Upper lobe of right lung (tissue), 1 donor: ENCODE measurements around the gene ZNF618. TPM values are rescaled to one million over a fixed set of nuclear protein-coding genes. Genes with fewer than 3 reads are reported as not detected.

Experiments
- ATAC-seq: fragments of 200-7000 bp; cut with Tn5 transposase; one replicate; pipeline ENCODE4 v1.9.1; 2020; ENCODE audit warnings: mild to moderate bottlenecking, moderate library complexity
- DNase-seq: peaks from one replicate; pipeline ENCODE4 v3.0.0-alpha.2; 2020
- H3K27ac ChIP-seq: fragments of 200-600 bp; one replicate; pipeline ENCODE4 v1.8.0; 2022
- H3K27me3 ChIP-seq: fragments of 200-600 bp; one replicate; pipeline ENCODE4 v1.8.0; 2022; ENCODE audit warnings: mild to moderate bottlenecking
- H3K36me3 ChIP-seq: fragments of 200-600 bp; one replicate; pipeline ENCODE4 v1.8.0; 2022
- H3K4me1 ChIP-seq: fragments of 200-600 bp; one replicate; pipeline ENCODE4 v1.8.0; 2022
- H3K4me3 ChIP-seq: fragments of 200-600 bp; one replicate; pipeline ENCODE4 v1.8.0; 2022; ENCODE audit warnings: mild to moderate bottlenecking
- H3K9me3 ChIP-seq: fragments of 200-600 bp; one replicate; pipeline ENCODE4 v1.8.0; 2022
- intact Hi-C: fragments of 100-400 bp; cut with DNase I; formaldehyde crosslinking; loops from one replicate; pipeline ENCODE4 v1.11.0; 2022
- total RNA-seq: library from RNA; stranded (reverse); fragmentation: NEBNext Ultra II Directional; extraction: Animal tissue kit (Norgen Biotek cat#: 25700); gene quantifications from one replicate; pipeline ENCODE4 v1.2.1, GENCODE V29; 2021
- TF ChIP-seq, protein P1 (sequence below): fragments of 200-600 bp; IDR thresholded peaks from one replicate; pipeline ENCODE4 v1.8.0; 2022; ENCODE audit warnings: antibody characterized with exemption
- donor health status: DM: no; HTN: yes; CAD: no; lungs with severe emphysema.

The ZNF618 gene
- total RNA-seq, 1 donor from 2014 or later: 9.8 TPM

DNA sequence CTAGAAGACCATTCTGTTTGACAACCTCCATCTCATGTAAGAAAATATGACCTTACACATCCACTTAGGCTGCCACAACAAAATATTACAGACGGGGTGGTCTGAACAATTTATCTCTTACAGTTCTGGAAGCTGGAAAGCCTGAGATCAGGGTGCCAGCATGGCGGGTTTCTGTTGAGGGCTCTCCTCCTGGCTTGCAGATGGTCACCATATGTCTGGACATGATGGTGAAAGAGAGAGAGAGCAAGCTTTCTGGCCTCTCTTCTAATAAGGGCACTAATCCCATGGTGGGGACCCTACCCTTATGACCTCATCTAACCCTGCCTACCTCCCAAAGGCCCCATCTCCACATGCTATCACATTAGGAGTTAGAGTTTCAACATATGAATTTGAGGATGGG lies 136.0 kb downstream of the ZNF618 start:
- Histone ChIP-seq H3K27ac (no peak overlapping the region), H3K9me3 (no peaks in the 10 kb centered on the region), H3K36me3 (no peaks in the 10 kb centered on the region), H3K4me1 (no peaks in the 10 kb centered on the region), H3K4me3 (no peak overlapping the region), H3K27me3 (no peaks in the 10 kb centered on the region)
- no peak for DNase-seq
- ATAC-seq: no peak
- TF ChIP-seq, protein P1, sequence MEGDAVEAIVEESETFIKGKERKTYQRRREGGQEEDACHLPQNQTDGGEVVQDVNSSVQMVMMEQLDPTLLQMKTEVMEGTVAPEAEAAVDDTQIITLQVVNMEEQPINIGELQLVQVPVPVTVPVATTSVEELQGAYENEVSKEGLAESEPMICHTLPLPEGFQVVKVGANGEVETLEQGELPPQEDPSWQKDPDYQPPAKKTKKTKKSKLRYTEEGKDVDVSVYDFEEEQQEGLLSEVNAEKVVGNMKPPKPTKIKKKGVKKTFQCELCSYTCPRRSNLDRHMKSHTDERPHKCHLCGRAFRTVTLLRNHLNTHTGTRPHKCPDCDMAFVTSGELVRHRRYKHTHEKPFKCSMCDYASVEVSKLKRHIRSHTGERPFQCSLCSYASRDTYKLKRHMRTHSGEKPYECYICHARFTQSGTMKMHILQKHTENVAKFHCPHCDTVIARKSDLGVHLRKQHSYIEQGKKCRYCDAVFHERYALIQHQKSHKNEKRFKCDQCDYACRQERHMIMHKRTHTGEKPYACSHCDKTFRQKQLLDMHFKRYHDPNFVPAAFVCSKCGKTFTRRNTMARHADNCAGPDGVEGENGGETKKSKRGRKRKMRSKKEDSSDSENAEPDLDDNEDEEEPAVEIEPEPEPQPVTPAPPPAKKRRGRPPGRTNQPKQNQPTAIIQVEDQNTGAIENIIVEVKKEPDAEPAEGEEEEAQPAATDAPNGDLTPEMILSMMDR: no peak
- intact Hi-C loops: no loop called here

DNA sequence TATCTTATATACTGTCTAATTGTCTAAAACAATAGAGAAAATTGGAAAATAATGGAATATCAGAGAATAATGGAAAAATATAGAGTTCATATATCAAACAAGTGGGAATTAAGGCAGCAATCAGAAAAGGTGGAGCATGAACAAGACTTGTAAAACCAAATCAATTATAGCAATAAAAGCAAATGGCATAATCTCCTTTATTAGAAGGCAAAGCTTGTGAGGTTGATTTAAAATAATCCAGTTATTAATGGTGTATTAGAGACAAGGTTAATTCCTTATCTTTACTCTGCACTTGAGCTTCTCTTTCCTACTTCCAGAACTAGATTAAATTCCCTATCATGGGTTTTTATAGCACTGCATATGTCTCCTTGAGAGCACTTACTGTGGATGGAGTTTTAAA lies 137.9 kb downstream of the ZNF618 start:
- Histone ChIP-seq H3K27ac (no peak overlapping the region), H3K27me3 (no peaks in the 10 kb centered on the region), H3K36me3 (peaks cover 9% of the 10 kb centered on the region), H3K9me3 (no peaks in the 10 kb centered on the region), H3K4me1 (no peaks in the 10 kb centered on the region), H3K4me3 (no peak overlapping the region)
- intact Hi-C loops: no loop called here
- TF ChIP-seq, protein P1: no peak
- DNase-seq (no peak), ATAC-seq (no peak)

DNA sequence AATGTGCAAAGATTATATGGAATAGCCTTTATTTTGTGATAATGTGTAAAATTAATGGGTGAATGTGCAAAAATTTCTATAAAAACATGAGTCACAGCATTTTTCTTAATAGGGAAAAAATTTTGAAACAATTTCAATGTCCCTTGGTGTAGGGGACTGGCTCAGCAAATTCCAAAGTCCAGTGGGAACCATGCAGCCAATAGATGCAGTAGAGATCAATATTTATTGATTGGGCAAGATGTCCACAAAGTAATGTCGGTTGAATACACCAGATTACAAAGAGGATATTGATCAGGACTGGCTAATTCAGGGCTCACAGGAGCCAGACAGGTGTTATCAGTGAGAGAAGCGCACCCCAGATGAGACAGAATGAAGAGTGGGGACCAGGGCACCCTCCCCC lies 139.5 kb downstream of the ZNF618 start:
- Histone ChIP-seq H3K9me3 (no peaks in the 10 kb centered on the region), H3K4me3 (no peak overlapping the region), H3K27me3 (no peaks in the 10 kb centered on the region), H3K36me3 (peaks cover 9% of the 10 kb centered on the region), H3K27ac (no peak overlapping the region), H3K4me1 (no peaks in the 10 kb centered on the region)
- TF ChIP-seq, protein P1: no peak
- ATAC-seq (no peak), DNase-seq (no peak)
- intact Hi-C loops: no loop called here

DNA sequence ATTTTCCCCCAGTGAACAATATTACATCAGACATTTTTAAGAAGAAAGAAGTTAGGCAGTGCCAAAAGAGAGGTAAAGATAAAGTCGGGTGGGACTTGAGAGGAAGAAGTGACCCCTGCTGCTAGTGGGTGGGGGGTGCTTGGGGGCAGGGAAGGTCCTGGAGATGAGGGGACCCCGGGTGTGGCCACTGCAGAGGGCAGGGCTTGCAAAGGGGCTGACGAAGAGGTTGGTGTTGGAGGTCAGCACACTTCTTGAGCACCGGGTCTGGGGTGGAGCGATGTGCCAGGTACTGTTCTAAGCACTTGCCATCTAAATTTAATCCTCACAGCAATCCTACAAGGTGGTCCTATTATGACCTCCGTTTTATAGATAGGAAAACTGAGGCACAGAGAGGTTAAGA lies 140.0 kb downstream of the ZNF618 start:
- no peak for DNase-seq

DNA sequence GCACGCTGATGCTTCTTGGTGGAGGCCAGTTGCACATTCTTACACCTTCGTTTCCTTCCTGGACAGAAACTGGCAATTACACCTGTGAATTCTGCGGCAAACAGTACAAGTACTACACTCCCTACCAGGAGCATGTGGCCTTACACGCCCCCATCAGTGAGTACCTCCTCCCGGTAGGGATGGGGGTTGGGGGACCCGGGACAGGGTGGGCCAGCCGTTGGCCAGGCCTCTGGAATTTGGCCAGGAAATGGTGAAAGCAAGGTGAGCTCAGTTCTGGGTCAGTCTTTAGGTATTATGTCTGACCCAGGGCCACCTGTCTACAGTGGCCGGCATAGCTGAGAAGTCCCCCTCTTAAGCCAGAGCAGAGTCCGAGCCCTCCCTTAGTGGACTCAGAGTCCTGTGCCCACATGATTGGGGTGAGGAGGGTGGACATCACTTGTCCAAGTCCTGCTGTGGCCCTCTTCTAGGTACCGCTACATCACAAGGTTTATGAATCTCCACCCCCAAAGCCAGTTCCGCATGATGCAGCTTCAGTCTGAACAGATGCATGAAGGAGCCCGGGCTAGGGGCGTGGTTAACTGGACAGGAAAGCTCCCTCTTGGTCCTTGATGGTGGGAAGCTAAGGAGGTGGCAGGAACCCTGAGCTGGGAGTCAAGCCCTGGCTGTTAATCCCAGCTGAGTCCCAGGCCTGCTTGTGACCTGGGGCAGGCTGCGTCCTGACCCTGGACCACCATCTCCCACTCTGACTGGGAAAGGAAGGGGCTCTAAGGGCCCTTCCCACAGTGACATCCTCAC lies 140.7 kb downstream of the ZNF618 start:
- no peak overlapping the region for H3K27ac ChIP-seq
- ATAC-seq: peak; percentile 16
- no peak for DNase-seq
- TF ChIP-seq, protein P1: no peak
- peaks cover 9% of the 10 kb centered on the region for H3K36me3 ChIP-seq
- no peaks in the 10 kb centered on the region for H3K9me3 ChIP-seq
- H3K27me3 ChIP-seq: no peaks in the 10 kb centered on the region
- no peak overlapping the region for H3K4me3 ChIP-seq
- no peaks in the 10 kb centered on the region for H3K4me1 ChIP-seq
- intact Hi-C loops: no loop called here

More for the DNA sequence above, 140.0 kb downstream of the ZNF618 start:
- intact Hi-C loops: no loop called here
- TF ChIP-seq, protein P1: no peak
- H3K4me3 ChIP-seq: no peak overlapping the region
- H3K4me1 ChIP-seq: no peaks in the 10 kb centered on the region
- no peak overlapping the region for H3K27ac ChIP-seq
- ATAC-seq: no peak
- no peaks in the 10 kb centered on the region for H3K27me3 ChIP-seq
- H3K36me3 ChIP-seq: peaks cover 9% of the 10 kb centered on the region
- no peaks in the 10 kb centered on the region for H3K9me3 ChIP-seq
